Kidney (tissue), 14 donors: ENCODE data around the gene OTOF. TPM values are rescaled to one million over a fixed set of nuclear protein-coding genes. Genes with fewer than 3 reads are reported as not detected.

ENCODE experiments used
- DNase-seq, 5 donors: peaks; one replicate each; pipeline ENCODE4 v3.0.0-alpha.2; 2013 to 2020
- FAIRE-seq: peaks from 2 replicates; lab custom pipeline; 2012; peaks lifted over from hg19 to GRCh38; lab: Jason Lieb, UNC
- H3K27ac ChIP-seq, 2 donors: one replicate each; pipeline ENCODE4 v1.7.0; 2013; ENCODE audit warnings: low read depth in 2 of 2, low read length in 2 of 2, inconsistent platforms in 1 of 2
- H3K27me3 ChIP-seq: one replicate; pipeline ENCODE4 v1.7.1; 2013; ENCODE audit warnings: low read length, inconsistent platforms; ENCODE audit not compliant: control insufficient read depth, insufficient read depth
- H3K36me3 ChIP-seq, 3 donors: one replicate each; pipeline versions ENCODE4 v1.7.0 to v1.7.1; 2013; ENCODE audit warnings: low read length in 3 of 3, control low read depth in 1 of 3, inconsistent platforms in 1 of 3; ENCODE audit not compliant: insufficient read depth in 3 of 3, control insufficient read depth in 2 of 3
- H3K4me1 ChIP-seq, 3 donors: one replicate each; pipeline versions ENCODE4 v1.7.0 to v1.7.1; 2013; ENCODE audit warnings: low read length in 3 of 3, inconsistent platforms in 1 of 3, low read depth in 1 of 3; ENCODE audit not compliant: control insufficient read depth in 2 of 3, insufficient read depth in 2 of 3
- H3K4me3 ChIP-seq, 3 donors: one replicate each; pipeline versions ENCODE4 v1.7.0 to v1.8.1; 2013; ENCODE audit warnings: low read length in 3 of 3, control low read depth in 1 of 3, inconsistent platforms in 1 of 3
- H3K9ac ChIP-seq, 3 donors: one replicate each; pipeline versions ENCODE4 v1.7.0 to v1.7.1; 2013; ENCODE audit warnings: low read length in 3 of 3, control low read depth in 1 of 3, inconsistent platforms in 1 of 3
- H3K9me3 ChIP-seq, 3 donors: one replicate each; pipeline versions ENCODE4 v1.7.0 to v1.7.1; 2013; ENCODE audit warnings: low read length in 3 of 3, control low read depth in 1 of 3, inconsistent platforms in 1 of 3; ENCODE audit not compliant: control insufficient read depth in 2 of 3, insufficient read depth in 1 of 3
- CTCF ChIP-seq: IDR thresholded peaks from 3 replicates; pipeline ENCODE4 v1.5.1; 2012; ENCODE audit warnings: mild to moderate bottlenecking, moderate library complexity, borderline replicate concordance; ENCODE audit not compliant: insufficient read depth; ENCODE audit errors: extremely low read depth
- intact Hi-C: fragments of 100-400 bp; cut with DNase I; formaldehyde crosslinking; loops from one replicate; pipeline ENCODE4 v1.11.1; 2022
- polyA plus RNA-seq: library from polyadenylated mRNA; stranded (reverse); fragments of 350-450 nt; fragmentation: Illumina TruSeq; extraction: RNeasy Lipid Tissue Mini Kit (QIAGEN cat#74804); gene quantifications from one replicate; pipeline ENCODE4 v1.2.3, GENCODE V29; 2014; ENCODE audit warnings: low read depth, low replicate concordance; ENCODE audit not compliant: insufficient read depth
- total RNA-seq: library from RNA; stranded (reverse); fragmentation: NEBNext Ultra II Directional; extraction: Animal tissue kit (Norgen Biotek cat#: 25700); gene quantifications from one replicate; pipeline ENCODE4 v1.2.1, GENCODE V29; 2021
- donor health status: control.
- donor health status: control.
- donor health status: control.
- donor health status: control.
- donor health status: control.
- donor health status: DM: yes; HTN: yes; CAD: no.
- donor health status: Normal renal cell carcinoma (clear cell type).

OTOF gene
- total and polyA plus RNA-seq, 2 donors from 2014 or later, result 0.16 TPM; not detected in 1

- intact Hi-C loops, result no loop called here
- FAIRE-seq (no peak), DNase-seq (no peak)
- no peak for TF ChIP-seq CTCF
- Histone ChIP-seq H3K9ac (no peak overlapping the region), H3K27me3 (no peaks in the 10 kb centered on the region), H3K36me3 (no peaks in the 10 kb centered on the region), H3K4me1 (no peaks in the 10 kb centered on the region), H3K27ac (no peak overlapping the region), H3K9me3 (no peaks in the 10 kb centered on the region), H3K4me3 (no peak overlapping the region)
Observed at GRCh38 chr2:26407526-26407925, 70.4 kb downstream of the OTOF start.

Other genes with a start within 250 kb of the OTOF start
- gene HADHA, start 233.5 kb downstream of the OTOF start, total RNA-seq, result 135 TPM
- gene HADHA, start 233.5 kb downstream of the OTOF start, polyA plus RNA-seq, result 171 TPM
- 132 TPM for gene HADHB, start 233.2 kb downstream of the OTOF start, total RNA-seq
- 232 TPM for gene HADHB, start 233.2 kb downstream of the OTOF start, polyA plus RNA-seq
- 23.7 TPM for gene SELENOI, start 132.0 kb downstream of the OTOF start, total RNA-seq
- gene SELENOI, start 132.0 kb downstream of the OTOF start, polyA plus RNA-seq, result 5.3 TPM
- gene ADGRF3, start 131.3 kb downstream of the OTOF start, total RNA-seq, result 0.94 TPM
- gene ADGRF3, start 131.3 kb downstream of the OTOF start, polyA plus RNA-seq, result 1.8 TPM
- 0.76 TPM for gene DRC1, start 76.2 kb downstream of the OTOF start, total RNA-seq
- not detected for gene DRC1, start 76.2 kb downstream of the OTOF start, polyA plus RNA-seq
- gene CIB4, start 163.2 kb upstream of the OTOF start, total RNA-seq, result not detected
- gene CIB4, start 163.2 kb upstream of the OTOF start, polyA plus RNA-seq, result not detected
- gene KCNK3, start 214.6 kb upstream of the OTOF start, total RNA-seq, result 8.1 TPM
- gene KCNK3, start 214.6 kb upstream of the OTOF start, polyA plus RNA-seq, result 2.1 TPM